Measurements from ENCODE around the gene FARS2.
"Not testable (repeated sequence)": the region's sequence is repeated elsewhere in the genome, so short reads cannot be mapped to it uniquely, and the experiment has no call there.

Gene FARS2

GRCh38 chr6:5636210-5637030 lies 375.1 kb downstream of the FARS2 start:
- no peak for TF ChIP-seq ZNF274 (IDR thresholded peaks at IDR 0.05; ENCODE audit: low read depth, low read length)
- H3K4me3 ChIP-seq (ENCODE audit: low read length), result no peak overlapping the region

GRCh38 chr6:5637714-5638113 lies 376.4 kb downstream of the FARS2 start:
- no peak overlapping the region for H3K4me3 ChIP-seq (ENCODE audit: low read length)
- no peak for TF ChIP-seq ZNF274 (IDR thresholded peaks at IDR 0.05; ENCODE audit: low read depth, low read length)

GRCh38 chr6:5638666-5639065 lies 377.4 kb downstream of the FARS2 start:
- H3K4me3 ChIP-seq (ENCODE audit: low read length), result no peak overlapping the region
- TF ChIP-seq ZNF274 (IDR thresholded peaks at IDR 0.05; ENCODE audit: low read depth, low read length), result no peak

GRCh38 chr6:5639193-5639592 lies 377.9 kb downstream of the FARS2 start:
- TF ChIP-seq ZNF274 (IDR thresholded peaks at IDR 0.05; ENCODE audit: low read depth, low read length), result no peak
- no peak overlapping the region for H3K4me3 ChIP-seq (ENCODE audit: low read length)

- H3K4me3 ChIP-seq (ENCODE audit: low read length), result no peak overlapping the region
- no peak for TF ChIP-seq ZNF274 (IDR thresholded peaks at IDR 0.05; ENCODE audit: low read depth, low read length)
Measured at GRCh38 chr6:5640614-5641013, 379.3 kb downstream of the FARS2 start.

GRCh38 chr6:5644523-5645185 lies 383.3 kb downstream of the FARS2 start:
- TF ChIP-seq ZNF274 (IDR thresholded peaks at IDR 0.05; ENCODE audit: low read depth, low read length), result no peak
- H3K4me3 ChIP-seq (ENCODE audit: low read length), result no peak overlapping the region

- TF ChIP-seq ZNF274 (IDR thresholded peaks at IDR 0.05; ENCODE audit: low read depth, low read length), result no peak
- no peak overlapping the region for H3K4me3 ChIP-seq (ENCODE audit: low read length)
Measured at GRCh38 chr6:5645328-5646290, 384.3 kb downstream of the FARS2 start.

- no peak overlapping the region for H3K4me3 ChIP-seq (ENCODE audit: low read length)
- no peak for TF ChIP-seq ZNF274 (IDR thresholded peaks at IDR 0.05; ENCODE audit: low read depth, low read length)
Measured at GRCh38 chr6:5652406-5653137, 391.3 kb downstream of the FARS2 start.

GRCh38 chr6:5653801-5654200 lies 392.5 kb downstream of the FARS2 start:
- H3K4me3 ChIP-seq (ENCODE audit: low read length), result no peak overlapping the region
- no peak for TF ChIP-seq ZNF274 (IDR thresholded peaks at IDR 0.05; ENCODE audit: low read depth, low read length)

- H3K4me3 ChIP-seq (ENCODE audit: low read length), result no peak overlapping the region
- TF ChIP-seq ZNF274 (IDR thresholded peaks at IDR 0.05; ENCODE audit: low read depth, low read length), result no peak
Measured at GRCh38 chr6:5656226-5656625, 394.9 kb downstream of the FARS2 start.

GRCh38 chr6:5656695-5657094 lies 395.4 kb downstream of the FARS2 start:
- H3K4me3 ChIP-seq (ENCODE audit: low read length), result not testable (repeated sequence)

- TF ChIP-seq ZNF274 (IDR thresholded peaks at IDR 0.05; ENCODE audit: low read depth, low read length), result no peak
- H3K4me3 ChIP-seq (ENCODE audit: low read length), result no peak overlapping the region
Measured at GRCh38 chr6:5657684-5658430, 396.5 kb downstream of the FARS2 start.

- TF ChIP-seq ZNF274 (IDR thresholded peaks at IDR 0.05; ENCODE audit: low read depth, low read length), result no peak
- no peak overlapping the region for H3K4me3 ChIP-seq (ENCODE audit: low read length)
Measured at GRCh38 chr6:5659467-5659866, 398.2 kb downstream of the FARS2 start.
